ENCODE measurements around the gene WNT3A. TPM values are rescaled to one million over a fixed set of nuclear protein-coding genes. Genes with fewer than 3 reads are reported as not detected.

The WNT3A gene
- total and polyA plus RNA-seq, 9 of the 15 experiments (the other 6 are each of a cell fraction or from before 2014, with no cell fraction given): not detected

GRCh38 chr1:228082918-228083870 is 76.4 kb downstream of the WNT3A start (continued):
- TF ChIP-seq HNRNPLL (IDR thresholded peaks at IDR 0.05; ENCODE audit: low read depth, low read length, poor library complexity, severe bottlenecking) (no peak), STAT5B (CRISPR knock-in tag; IDR thresholded peaks at IDR 0.05) (no peak), ETS1 (conservative IDR thresholded peaks at IDR 0.05; ENCODE audit: control insufficient read depth, low read depth, low read length) (0 out of 2 replicates have a peak, but pooled peaks have one; percentile 67), ELF2 (CRISPR knock-in tag; IDR thresholded peaks at IDR 0.05) (peak; percentile 77), TRIM24 (IDR thresholded peaks at IDR 0.05) (no peak), ZBTB26 (CRISPR knock-in tag; IDR thresholded peaks at IDR 0.05) (no peak), SIN3A (IDR thresholded peaks at IDR 0.05; ENCODE audit: borderline replicate concordance in 2 of 2, control insufficient read depth in 1 of 2, low read depth in 2 of 2, low read length in 2 of 2) (peak; percentile 43 to 63; a peak in 3 of 4 replicates), SETDB1 (IDR thresholded peaks at IDR 0.05; ENCODE audit: low read length) (no peak), KHSRP (IDR thresholded peaks at IDR 0.05) (no peak), ZNF785 (CRISPR knock-in tag; IDR thresholded peaks at IDR 0.05) (no peak), GABPB1 (CRISPR knock-in tag; IDR thresholded peaks at IDR 0.05) (peak; percentile 34; the same call in 1 of the 2 replicates), ZFP30 (CRISPR knock-in tag; IDR thresholded peaks at IDR 0.05; ENCODE audit: borderline replicate concordance) (no peak), KDM5B (IDR thresholded peaks at IDR 0.05; ENCODE audit: insufficient replicate concordance, low read depth, low read length) (no peak), SLC30A9 (CRISPR knock-in tag; IDR thresholded peaks at IDR 0.05) (no peak), TEAD2 (tag; IDR thresholded peaks at IDR 0.05) (no peak), MEIS2 (IDR thresholded peaks at IDR 0.05; ENCODE audit: partially characterized antibody) (no peak), EZH2 (IDR thresholded peaks at IDR 0.05; ENCODE audit: borderline replicate concordance, low read depth, low read length) (no peak), BACH1 (tag; IDR thresholded peaks at IDR 0.05) (no peak), KAT8 (IDR thresholded peaks at IDR 0.05; ENCODE audit: low read depth) (no peak), BRF2 (IDR thresholded peaks at IDR 0.05; ENCODE audit: borderline replicate concordance, insufficient read depth, insufficient read length) (no peak)
- TF ChIP-seq, protein P1, sequence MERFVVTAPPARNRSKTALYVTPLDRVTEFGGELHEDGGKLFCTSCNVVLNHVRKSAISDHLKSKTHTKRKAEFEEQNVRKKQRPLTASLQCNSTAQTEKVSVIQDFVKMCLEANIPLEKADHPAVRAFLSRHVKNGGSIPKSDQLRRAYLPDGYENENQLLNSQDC (CRISPR knock-in tag; IDR thresholded peaks at IDR 0.05): no peak
- TF ChIP-seq, protein P2, sequence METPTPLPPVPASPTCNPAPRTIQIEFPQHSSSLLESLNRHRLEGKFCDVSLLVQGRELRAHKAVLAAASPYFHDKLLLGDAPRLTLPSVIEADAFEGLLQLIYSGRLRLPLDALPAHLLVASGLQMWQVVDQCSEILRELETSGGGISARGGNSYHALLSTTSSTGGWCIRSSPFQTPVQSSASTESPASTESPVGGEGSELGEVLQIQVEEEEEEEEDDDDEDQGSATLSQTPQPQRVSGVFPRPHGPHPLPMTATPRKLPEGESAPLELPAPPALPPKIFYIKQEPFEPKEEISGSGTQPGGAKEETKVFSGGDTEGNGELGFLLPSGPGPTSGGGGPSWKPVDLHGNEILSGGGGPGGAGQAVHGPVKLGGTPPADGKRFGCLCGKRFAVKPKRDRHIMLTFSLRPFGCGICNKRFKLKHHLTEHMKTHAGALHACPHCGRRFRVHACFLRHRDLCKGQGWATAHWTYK (CRISPR knock-in tag; IDR thresholded peaks at IDR 0.05): 0 out of 2 replicates have a peak, but pooled peaks have one; percentile 67
